A549 (cell line): ENCODE data around the gene GLIPR1. TPM values are rescaled to one million over a fixed set of nuclear protein-coding genes. Genes with fewer than 3 reads are reported as not detected.
A peak's percentile ranks its signal among the peaks of the same experiment; 100 is the strongest.

ENCODE experiments used
- ATAC-seq, 2 experiments: fragments of 200-7000 bp in 1 of 2; fragments of >200 bp in 1 of 2; cut with Nextera tagmentation in 1 of 2; cut with Tn5 transposase in 1 of 2; 3 replicates each; pipeline versions ENCODE4 v1.8.0 to v1.9.1; 2018 to 2020; ENCODE audit warnings: mild to moderate bottlenecking in 1 of 2, moderate library complexity in 1 of 2
- CTCF ChIA-PET: fragments of 300-600 bp; sonication (Branson Sonifier 250); formaldehyde crosslinking; extraction: SDS; loops from one replicate; lab custom pipeline; 2021; ENCODE audit warnings: antibody characterized with exemption, inconsistent platforms; lab: Yijun Ruan, JAX
- POLR2A ChIA-PET: fragments of 350-600 bp; formaldehyde crosslinking; extraction: SDS; loops from one replicate; lab custom pipeline; 2021; ENCODE audit warnings: antibody characterized with exemption, inconsistent platforms; lab: Yijun Ruan, JAX
- DNase-seq, 2 experiments: peaks; one replicate each; pipeline versions ENCODE4 v3.0.0 to v3.0.0-alpha.2; 2011 to 2016; ENCODE audit warnings: low read depth in 1 of 2, low spot score in 1 of 2
- FAIRE-seq: peaks from 2 replicates; lab custom pipeline; 2011; peaks lifted over from hg19 to GRCh38; lab: Jason Lieb, UNC
- H3K27ac ChIP-seq, 2 experiments: fragments of >200 bp; sonication (Bioruptor Twin); formaldehyde crosslinking; 3 replicates each; pipeline ENCODE4 v1.5.1; 2016 to 2017
- H3K4me1 ChIP-seq: fragments of >200 bp; sonication (Bioruptor Twin); formaldehyde crosslinking; 3 replicates; pipeline ENCODE4 v1.6.1; 2016
- H3K4me2 ChIP-seq: fragments of >200 bp; sonication (Bioruptor Twin); formaldehyde crosslinking; 3 replicates; pipeline ENCODE4 v1.6.1; 2016
- H3K4me3 ChIP-seq: fragments of >200 bp; sonication (Bioruptor Twin); formaldehyde crosslinking; 3 replicates; pipeline ENCODE4 v1.5.1; 2016
- H3K9me3 ChIP-seq: fragments of >200 bp; sonication (Bioruptor Twin); formaldehyde crosslinking; 3 replicates; pipeline ENCODE4 v1.6.1; 2016
- CBX2 ChIP-seq: fragments of 200-600 bp; sonication (generic); IDR thresholded peaks from 2 replicates; pipeline ENCODE4 v1.6.1; 2016; ENCODE audit warnings: low read depth, mild to moderate bottlenecking, borderline replicate concordance
- CEBPB ChIP-seq, 2 experiments: fragments of >200 bp in 1 of 2; sonication (Bioruptor Twin) in 1 of 2; formaldehyde crosslinking in 1 of 2; IDR thresholded peaks; 2 replicates each; pipeline ENCODE4 v1.6.1; 2012 to 2016
- EHMT2 ChIP-seq: fragments of 200-600 bp; sonication (generic); IDR thresholded peaks from 2 replicates; pipeline ENCODE4 v1.6.1; 2016; ENCODE audit warnings: antibody characterized with exemption, low read depth, mild to moderate bottlenecking, moderate library complexity
- ESRRA ChIP-seq: fragments of 150-350 bp; IDR thresholded peaks from 2 replicates; pipeline ENCODE4 v1.6.1; 2014; ENCODE audit warnings: mild to moderate bottlenecking, low read length, borderline replicate concordance
- FOSB ChIP-seq: fragments of 250-450 bp; sonication (Bioruptor Pico); IDR thresholded peaks from 2 replicates; pipeline ENCODE4 v1.5.0; 2020; ENCODE audit warnings: mild to moderate bottlenecking, moderate library complexity
- FOXS1 ChIP-seq: fragments of 250-450 bp; sonication (Bioruptor Pico); IDR thresholded peaks from 2 replicates; pipeline ENCODE4 v1.5.0; 2020; ENCODE audit warnings: mild to moderate bottlenecking, moderate library complexity
- GATA3 ChIP-seq: IDR thresholded peaks from 2 replicates; pipeline ENCODE4 v1.6.1; 2012; ENCODE audit warnings: borderline replicate concordance
- HEYL ChIP-seq: fragments of 250-450 bp; sonication (Bioruptor Pico); IDR thresholded peaks from 2 replicates; pipeline ENCODE4 v1.8.0; 2021; ENCODE audit warnings: mild to moderate bottlenecking, moderate library complexity
- HOXB5 ChIP-seq: fragments of 250-450 bp; sonication (Bioruptor Pico); IDR thresholded peaks from 2 replicates; pipeline ENCODE4 v1.5.0; 2020; ENCODE audit warnings: mild to moderate bottlenecking, moderate library complexity
- JUN ChIP-seq, 2 experiments: fragments of >200 bp; sonication (Bioruptor Twin); formaldehyde crosslinking; IDR thresholded peaks; 2 replicates in 1 of 2; 3 replicates in 1 of 2; pipeline ENCODE4 v1.6.1; 2016 to 2017
- JUNB ChIP-seq: fragments of >200 bp; sonication (Bioruptor Twin); formaldehyde crosslinking; IDR thresholded peaks from 2 replicates; pipeline ENCODE4 v1.6.1; 2016
- MYC ChIP-seq: IDR thresholded peaks from 2 replicates; pipeline ENCODE4 v1.6.1; 2012; ENCODE audit warnings: mild to moderate bottlenecking, inconsistent platforms, low read length, improper control_type of control experiment, borderline replicate concordance
- NR3C1 ChIP-seq: fragments of >200 bp; sonication (Bioruptor Twin); formaldehyde crosslinking; IDR thresholded peaks from 3 replicates; pipeline ENCODE4 v1.6.1; 2017
- POLR2A ChIP-seq: IDR thresholded peaks from 2 replicates; pipeline ENCODE4 v1.6.1; 2012; ENCODE audit warnings: mild to moderate bottlenecking, low read length
- RAD21 ChIP-seq, 2 experiments: fragments of >200 bp in 1 of 2; sonication (Bioruptor Twin) in 1 of 2; formaldehyde crosslinking in 1 of 2; IDR thresholded peaks in 1 of 2; conservative IDR thresholded peaks in 1 of 2; 2 replicates in 1 of 2; 3 replicates in 1 of 2; pipeline ENCODE4 v1.6.1; 2012 to 2018; ENCODE audit warnings: inconsistent platforms in 1 of 2
- RARB ChIP-seq: fragments of 250-450 bp; sonication (Bioruptor Pico); IDR thresholded peaks from 2 replicates; pipeline ENCODE4 v1.8.0; 2021; ENCODE audit warnings: mild to moderate bottlenecking, moderate library complexity
- SMC3 ChIP-seq: fragments of >200 bp; sonication (Bioruptor Twin); formaldehyde crosslinking; IDR thresholded peaks from 3 replicates; pipeline ENCODE4 v1.6.1; 2018; ENCODE audit warnings: inconsistent platforms
- TFCP2L1 ChIP-seq: fragments of 250-450 bp; sonication (Bioruptor Pico); IDR thresholded peaks from 2 replicates; pipeline ENCODE4 v1.5.0; 2021; ENCODE audit warnings: mild to moderate bottlenecking
- TP53 ChIP-seq: fragments of 250-450 bp; sonication (Bioruptor Pico); IDR thresholded peaks from 2 replicates; pipeline ENCODE4 v1.5.0; 2021; ENCODE audit warnings: mild to moderate bottlenecking, moderate library complexity
- ZFP36 ChIP-seq: fragments of 450-650 bp; IDR thresholded peaks from 2 replicates; pipeline ENCODE4 v1.6.1; 2014; ENCODE audit warnings: borderline replicate concordance; ENCODE audit not compliant: partially characterized antibody
- ZSCAN20 ChIP-seq: fragments of 250-450 bp; sonication (Bioruptor Pico); IDR thresholded peaks from 2 replicates; pipeline ENCODE4 v1.8.0; 2022; ENCODE audit warnings: mild to moderate bottlenecking, moderate library complexity
- WGBS: methylation state at CpG from one replicate; pipeline ENCODE4 v1.1.6; 2017; ENCODE audit errors: missing lambda C conversion rate; 5-methylcytosine and 5-hydroxymethylcytosine counted together
- polyA plus RNA-seq, 4 experiments: library from polyadenylated mRNA; depleted of rRNA in 3 of 4; stranded (reverse); fragments of >200 nt; fragmentation: RNase III in 1 of 4; extraction: RNeasy Plus Mini Kit Qiagen cat#74134 plus additional on column Dnase treatment in 1 of 4; gene quantifications; 2 replicates in 3 of 4; 3 replicates in 1 of 4; pipeline ENCODE4 v1.2.3, GENCODE V29; 2011 to 2017
- TF ChIP-seq, protein P1 (sequence below): IDR thresholded peaks from 2 replicates; pipeline ENCODE4 v1.6.1; 2012; ENCODE audit warnings: low read depth, borderline replicate concordance
- TF ChIP-seq, protein P2 (sequence below): fragments of 250-450 bp; sonication (Bioruptor Pico); IDR thresholded peaks from 2 replicates; pipeline ENCODE4 v1.5.0; 2020; ENCODE audit warnings: low read depth, mild to moderate bottlenecking, moderate library complexity
- TF ChIP-seq, protein P3 (sequence below): fragments of 450-650 bp; IDR thresholded peaks from 2 replicates; pipeline ENCODE4 v1.6.1; 2014; ENCODE audit warnings: antibody characterized with exemption

The GLIPR1 gene
- polyA plus RNA-seq, 2 of the 4 experiments (the other 2 are of a cell fraction) = 42.2 to 44.5 TPM

DNA sequence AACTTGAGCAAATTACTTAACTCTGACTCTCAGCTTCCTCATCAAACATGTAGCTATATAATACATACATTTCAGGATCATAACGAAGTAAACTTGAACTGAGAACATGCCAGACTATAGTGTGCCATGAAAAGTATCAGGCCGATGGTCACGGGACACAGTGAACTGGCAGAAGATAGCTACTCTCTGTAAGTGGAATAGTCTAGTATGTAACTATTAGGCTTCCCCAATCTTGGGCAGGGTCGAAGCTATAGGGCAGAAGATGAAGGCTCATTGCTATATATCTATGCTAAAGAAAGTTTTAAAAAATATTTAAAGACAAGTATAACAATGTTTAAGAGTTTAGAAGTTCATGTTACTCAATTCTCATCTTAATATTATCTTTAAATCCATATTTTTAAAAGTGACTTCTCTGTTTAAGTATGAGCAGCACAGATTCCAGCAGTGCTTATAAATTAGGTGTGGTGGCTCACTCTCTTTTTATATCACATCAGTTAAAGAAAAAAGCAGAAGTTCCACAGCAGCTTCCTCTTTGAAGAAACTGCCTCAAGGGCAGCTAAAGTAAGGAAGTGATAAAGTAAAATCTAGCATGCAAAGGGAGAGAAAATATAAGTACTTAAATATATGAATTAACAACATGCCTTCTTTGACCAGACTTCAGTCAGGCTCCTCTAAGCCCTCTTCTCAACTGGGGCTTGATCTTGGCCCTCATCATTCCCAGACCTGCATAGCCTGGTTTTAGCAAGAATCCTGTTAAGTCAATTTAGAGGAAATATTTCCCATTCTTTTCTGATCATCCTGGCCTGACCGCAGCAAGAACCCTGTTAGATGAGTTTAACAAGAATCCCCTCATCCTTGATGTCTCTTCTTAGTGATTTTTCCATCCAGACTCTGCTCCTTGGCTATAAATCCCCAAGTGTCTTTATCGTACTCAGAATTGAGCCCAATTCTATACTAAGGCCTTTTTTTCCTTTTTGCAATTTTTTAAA lies 8.4 kb upstream of the GLIPR1 start:
- Histone ChIP-seq H3K9me3 (no peaks in the 10 kb centered on the region), H3K4me1 (no peaks in the 10 kb centered on the region), H3K4me2 (no peak overlapping the region), H3K27ac (no peak overlapping the region), H3K4me3 (no peak overlapping the region)
- POLR2A ChIA-PET = no interaction called here
- ATAC-seq (no peak), DNase-seq (no peak), FAIRE-seq (no peak)
- TF ChIP-seq RARB = no peak
- TF ChIP-seq NR3C1 = no peak
- no peak for TF ChIP-seq TFCP2L1 (CRISPR knock-in tag)
- no peak for TF ChIP-seq FOSB
- TF ChIP-seq MYC = no peak
- no peak for TF ChIP-seq CBX2
- no peak for TF ChIP-seq ESRRA
- CTCF ChIA-PET = interaction anchor here (0.6 to 1.9 kb wide), 5 partner anchors 12 to 616 kb away, joined by 3 to 7 read pairs (median 3); no protein-coding TSS in a partner anchor
- 67% methylated on average over 6 of the region's 6 CpGs for WGBS

DNA sequence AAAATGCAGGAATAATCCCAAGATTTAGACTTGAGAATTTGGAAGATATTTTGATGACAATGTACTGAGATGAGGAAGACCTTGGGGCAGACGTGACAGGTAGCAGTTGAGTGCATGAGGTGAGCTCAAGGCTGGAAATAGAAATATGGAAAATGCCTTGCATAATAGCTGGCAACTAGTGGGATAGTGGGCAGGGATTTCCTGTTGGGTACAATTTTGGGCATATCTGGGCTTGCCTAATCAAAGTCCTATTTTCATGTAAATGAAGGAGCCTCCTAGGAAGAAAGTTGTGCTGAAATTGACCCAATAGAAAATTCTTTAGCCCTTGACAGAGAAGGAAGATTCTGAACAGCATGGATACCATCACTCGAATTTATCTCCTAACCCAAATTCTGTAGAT lies 6.4 kb upstream of the GLIPR1 start:
- TF ChIP-seq JUNB = no peak
- TF ChIP-seq, protein P1, sequence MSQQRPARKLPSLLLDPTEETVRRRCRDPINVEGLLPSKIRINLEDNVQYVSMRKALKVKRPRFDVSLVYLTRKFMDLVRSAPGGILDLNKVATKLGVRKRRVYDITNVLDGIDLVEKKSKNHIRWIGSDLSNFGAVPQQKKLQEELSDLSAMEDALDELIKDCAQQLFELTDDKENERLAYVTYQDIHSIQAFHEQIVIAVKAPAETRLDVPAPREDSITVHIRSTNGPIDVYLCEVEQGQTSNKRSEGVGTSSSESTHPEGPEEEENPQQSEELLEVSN = no peak
- no peak for TF ChIP-seq GATA3
- TF ChIP-seq, protein P2, sequence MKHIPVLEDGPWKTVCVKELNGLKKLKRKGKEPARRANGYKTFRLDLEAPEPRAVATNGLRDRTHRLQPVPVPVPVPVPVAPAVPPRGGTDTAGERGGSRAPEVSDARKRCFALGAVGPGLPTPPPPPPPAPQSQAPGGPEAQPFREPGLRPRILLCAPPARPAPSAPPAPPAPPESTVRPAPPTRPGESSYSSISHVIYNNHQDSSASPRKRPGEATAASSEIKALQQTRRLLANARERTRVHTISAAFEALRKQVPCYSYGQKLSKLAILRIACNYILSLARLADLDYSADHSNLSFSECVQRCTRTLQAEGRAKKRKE (CRISPR knock-in tag) = no peak
- TF ChIP-seq HOXB5 (CRISPR knock-in tag) = no peak
- CTCF ChIA-PET = interaction anchor here (1.3 to 1.4 kb wide), 3 partner anchors 18 to 140 kb away, joined by 3 to 4 read pairs (median 4); partner anchors contain the start of gene GLIPR1L1
- no peak for FAIRE-seq

DNA sequence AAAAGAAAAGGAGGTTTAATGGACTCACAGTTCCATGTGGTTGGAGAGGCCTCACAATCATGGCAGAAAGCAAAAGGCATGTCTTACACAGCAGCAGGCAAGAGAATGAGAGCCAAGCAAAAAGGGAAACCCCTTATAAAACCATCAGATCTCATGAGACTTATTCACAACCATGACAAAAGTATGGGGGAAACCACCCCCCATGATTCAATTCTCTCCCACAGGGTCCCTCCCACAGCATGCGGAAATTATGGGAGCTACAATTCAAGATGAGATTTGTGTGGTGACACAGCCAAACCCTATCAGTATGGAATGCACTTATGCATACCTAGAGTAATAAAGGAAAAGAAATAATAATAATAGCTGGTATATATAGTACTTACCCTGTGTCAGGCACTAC lies 4.5 kb upstream of the GLIPR1 start:
- no peaks in the 10 kb centered on the region for H3K9me3 ChIP-seq
- CTCF ChIA-PET = interaction anchor here (1.4 to 1.8 kb wide), 2 partner anchors 9 to 85 kb away, joined by 5 to 7 read pairs; partner anchors contain the start of gene GLIPR1L2
- POLR2A ChIA-PET = no interaction called here
- TF ChIP-seq JUN (IDR thresholded peaks at IDR 0.05) = no peak
- TF ChIP-seq, protein P1 = no peak
- no peak for TF ChIP-seq CBX2
- DNase-seq = no peak
- H3K4me1 ChIP-seq = 0 out of 3 replicates have a peak, but pooled peaks cover 7% of the 10 kb centered on the region
- WGBS = 90% methylated on average over 1 of the region's 1 CpG
- ATAC-seq = no peak
- H3K4me3 ChIP-seq = no peak overlapping the region
- no peak overlapping the region for H3K4me2 ChIP-seq
- FAIRE-seq = no peak
- H3K27ac ChIP-seq = no peak overlapping the region

More for the DNA sequence above, 6.4 kb upstream of the GLIPR1 start:
- POLR2A ChIA-PET = no interaction called here
- DNase-seq (no peak), ATAC-seq (no peak)
- Histone ChIP-seq H3K4me1 (no peaks in the 10 kb centered on the region), H3K4me2 (no peak overlapping the region), H3K9me3 (no peaks in the 10 kb centered on the region), H3K27ac (no peak overlapping the region), H3K4me3 (no peak overlapping the region)
- WGBS = 39% methylated on average over 2 of the region's 2 CpGs

DNA sequence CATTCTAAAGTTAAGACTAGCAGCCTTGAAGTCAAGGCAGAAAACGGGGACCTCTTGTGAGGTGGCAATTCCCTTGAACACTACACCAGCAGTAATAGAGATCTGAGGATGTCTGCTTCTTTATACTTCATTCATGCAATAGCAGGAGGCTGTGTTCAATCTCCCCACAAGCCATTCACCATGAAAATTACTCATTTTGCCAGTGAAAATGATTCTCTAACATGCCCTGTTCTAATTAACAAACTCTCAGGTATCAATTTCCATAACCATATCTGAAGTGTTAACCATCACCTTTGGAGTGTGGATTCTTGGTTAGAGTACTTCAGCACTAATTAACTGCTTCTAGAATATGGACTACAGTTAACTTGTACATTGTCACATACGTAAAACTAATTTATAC lies 3.4 kb upstream of the GLIPR1 start:
- H3K9me3 ChIP-seq = no peaks in the 10 kb centered on the region
- no peak for TF ChIP-seq HEYL (CRISPR knock-in tag)
- TF ChIP-seq ZFP36 = no peak
- TF ChIP-seq MYC = no peak
- TF ChIP-seq FOSB = no peak
- no peak for TF ChIP-seq FOXS1 (CRISPR knock-in tag)
- TF ChIP-seq RAD21 (conservative IDR thresholded peaks at IDR 0.05 in 1 of 2, IDR thresholded peaks at IDR 0.05 in 1 of 2) = no peak
- no peak for TF ChIP-seq EHMT2
- TF ChIP-seq CBX2 = no peak
- TF ChIP-seq TP53 = no peak
- TF ChIP-seq, protein P3, sequence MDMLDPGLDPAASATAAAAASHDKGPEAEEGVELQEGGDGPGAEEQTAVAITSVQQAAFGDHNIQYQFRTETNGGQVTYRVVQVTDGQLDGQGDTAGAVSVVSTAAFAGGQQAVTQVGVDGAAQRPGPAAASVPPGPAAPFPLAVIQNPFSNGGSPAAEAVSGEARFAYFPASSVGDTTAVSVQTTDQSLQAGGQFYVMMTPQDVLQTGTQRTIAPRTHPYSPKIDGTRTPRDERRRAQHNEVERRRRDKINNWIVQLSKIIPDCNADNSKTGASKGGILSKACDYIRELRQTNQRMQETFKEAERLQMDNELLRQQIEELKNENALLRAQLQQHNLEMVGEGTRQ = no peak
- TF ChIP-seq ZSCAN20 = no peak
- TF ChIP-seq SMC3 = no peak
- no peak for TF ChIP-seq POLR2A
- no peak for TF ChIP-seq CEBPB (IDR thresholded peaks at IDR 0.05)
- ATAC-seq = no peak
- ChIA-PET CTCF (interaction anchor here (1.5 to 1.8 kb wide), 2 partner anchors 86 to 142 kb away, joined by 3 to 7 read pairs; partner anchors contain the start of genes GLIPR1L1 and GLIPR1L2), POLR2A (no interaction called here)
- 66% methylated on average over 2 of the region's 2 CpGs for WGBS
- H3K27ac ChIP-seq = no peak overlapping the region
- H3K4me2 ChIP-seq = no peak overlapping the region
- DNase-seq = no peak
- FAIRE-seq = peak; percentile 54
- peaks cover 13% of the 10 kb centered on the region; the same call in 2 of the 3 replicates for H3K4me1 ChIP-seq
- no peak overlapping the region for H3K4me3 ChIP-seq
